SU-DHL-6 (cell line): ENCODE results near the gene LSM8.
A peak's percentile ranks its signal among the peaks of the same experiment; 100 is the strongest.

Experiments
- H2AFZ ChIP-seq: fragments of 200-600 bp; sonication (generic); 2 replicates; pipeline ENCODE4 v1.6.1; 2014; ENCODE audit warnings: low read depth, mild to moderate bottlenecking, moderate library complexity, mixed read lengths, antibody characterized with exemption, low read length; ENCODE audit not compliant: severe bottlenecking
- H3F3A ChIP-seq: fragments of 200-600 bp; shearing (Covaris generic); 2 replicates; pipeline ENCODE4 v1.6.0; 2016; ENCODE audit warnings: antibody characterized with exemption, mild to moderate bottlenecking; ENCODE audit not compliant: insufficient read depth
- H3K27ac ChIP-seq: fragments of 200-600 bp; sonication (generic); 2 replicates; pipeline ENCODE4 v1.5.1; 2016; ENCODE audit warnings: low read depth, mild to moderate bottlenecking, low read length, moderate library complexity, mixed read lengths
- H3K27me3 ChIP-seq: fragments of 200-600 bp; sonication (generic), shearing (Covaris generic); 2 replicates; pipeline ENCODE4 v1.6.0; 2014; ENCODE audit warnings: mild to moderate bottlenecking, low read length
- H3K36me3 ChIP-seq: fragments of 200-600 bp; sonication (generic); 2 replicates; pipeline ENCODE4 v1.6.1; 2014; ENCODE audit warnings: mild to moderate bottlenecking, low read length, mixed read lengths
- H3K4me2 ChIP-seq: fragments of 300-600, 200-600 bp; shearing (Covaris generic), sonication (generic); 2 replicates; pipeline ENCODE4 v1.6.0; 2014; ENCODE audit warnings: low read length, low read depth, mild to moderate bottlenecking; ENCODE audit not compliant: poor library complexity, severe bottlenecking
- H3K4me3 ChIP-seq: fragments of 200-600 bp; sonication (generic); 2 replicates; pipeline ENCODE4 v1.5.1; 2014; ENCODE audit warnings: antibody characterized with exemption, low read length, mild to moderate bottlenecking, mixed read lengths; ENCODE audit not compliant: insufficient read depth, poor library complexity, severe bottlenecking
- H3K79me2 ChIP-seq: fragments of 200-600 bp; sonication (generic); 2 replicates; pipeline ENCODE4 v1.6.1; 2014; ENCODE audit warnings: mild to moderate bottlenecking, low read length, moderate library complexity; ENCODE audit not compliant: insufficient read depth
- H3K9ac ChIP-seq: fragments of 200-600 bp; sonication (generic); 2 replicates; pipeline ENCODE4 v1.7.0; 2014; ENCODE audit warnings: mild to moderate bottlenecking, low read length
- H3K9me2 ChIP-seq: fragments of 200-600 bp; sonication (generic); replicated peaks from 2 replicates; pipeline ENCODE4 v1.6.1; 2014; ENCODE audit warnings: low read length; ENCODE audit not compliant: insufficient read depth
- H3K9me3 ChIP-seq: fragments of 200-600 bp; sonication (generic); 2 replicates; pipeline ENCODE4 v1.6.1; 2014; ENCODE audit warnings: low read length, mixed read lengths; ENCODE audit not compliant: insufficient read depth
- H4K20me1 ChIP-seq: fragments of 200-600 bp; sonication (generic); 2 replicates; pipeline ENCODE4 v1.6.1; 2014; ENCODE audit warnings: low read depth, mild to moderate bottlenecking, antibody characterized with exemption, low read length, moderate library complexity, mixed read lengths
- EZH2phosphoT487 ChIP-seq: fragments of 200-600 bp; sonication (generic), shearing (Covaris generic); conservative IDR thresholded peaks from 2 replicates; pipeline ENCODE4 v1.6.1; 2018; ENCODE audit warnings: mild to moderate bottlenecking, antibody characterized with exemption, low read length, moderate library complexity, mixed read lengths
- TF ChIP-seq, protein P1 (sequence below): fragments of 200-600 bp; sonication (generic); IDR thresholded peaks from one replicate; pipeline ENCODE4 v1.5.1; 2017; ENCODE audit warnings: antibody characterized with exemption, mild to moderate bottlenecking, low read length, moderate library complexity; ENCODE audit not compliant: insufficient read depth, poor library complexity, severe bottlenecking

Gene LSM8

DNA sequence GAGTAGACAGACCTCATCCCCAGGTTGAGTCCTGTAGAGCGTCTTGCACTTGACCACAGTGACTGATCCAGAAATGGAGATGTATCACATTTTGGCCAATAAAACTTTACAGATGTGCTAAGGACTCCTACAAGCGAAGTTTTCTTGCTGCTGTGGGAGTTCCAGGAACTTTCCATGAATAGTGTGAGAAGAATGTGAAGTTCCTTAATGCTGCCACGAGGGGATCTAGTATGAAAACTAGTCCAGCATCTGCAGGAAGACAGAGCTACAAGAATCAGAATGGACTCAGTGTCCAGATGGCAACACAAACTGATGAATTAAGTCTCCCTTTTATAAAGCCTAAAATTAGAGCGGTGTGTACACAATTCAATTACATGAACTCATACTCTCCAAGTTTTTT lies 14.8 kb upstream of the LSM8 start:
- no peak overlapping the region for H3K4me2 ChIP-seq
- H3K27ac ChIP-seq, result no peak overlapping the region
- H3K27me3 ChIP-seq, result no peaks in the 10 kb centered on the region

DNA sequence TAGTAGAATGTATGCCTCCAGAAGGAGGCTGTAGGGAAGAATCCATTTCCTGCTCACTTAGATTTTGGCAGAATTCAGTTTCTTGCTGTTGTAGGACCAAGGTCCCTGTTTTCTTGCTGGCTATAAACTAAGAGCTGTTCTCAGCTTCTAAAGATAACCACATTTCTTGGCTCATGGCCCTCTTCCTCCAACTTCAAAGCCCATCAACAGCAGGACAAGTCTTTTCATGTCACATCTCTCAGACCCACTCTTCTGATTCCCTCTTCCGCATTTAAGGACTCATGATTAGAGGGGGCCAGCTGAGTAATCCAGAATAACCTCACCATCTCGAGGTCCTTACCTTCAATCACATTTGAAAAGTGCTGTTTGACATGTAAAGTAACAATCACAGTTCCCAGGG lies 8.2 kb upstream of the LSM8 start:
- TF ChIP-seq, protein P1, sequence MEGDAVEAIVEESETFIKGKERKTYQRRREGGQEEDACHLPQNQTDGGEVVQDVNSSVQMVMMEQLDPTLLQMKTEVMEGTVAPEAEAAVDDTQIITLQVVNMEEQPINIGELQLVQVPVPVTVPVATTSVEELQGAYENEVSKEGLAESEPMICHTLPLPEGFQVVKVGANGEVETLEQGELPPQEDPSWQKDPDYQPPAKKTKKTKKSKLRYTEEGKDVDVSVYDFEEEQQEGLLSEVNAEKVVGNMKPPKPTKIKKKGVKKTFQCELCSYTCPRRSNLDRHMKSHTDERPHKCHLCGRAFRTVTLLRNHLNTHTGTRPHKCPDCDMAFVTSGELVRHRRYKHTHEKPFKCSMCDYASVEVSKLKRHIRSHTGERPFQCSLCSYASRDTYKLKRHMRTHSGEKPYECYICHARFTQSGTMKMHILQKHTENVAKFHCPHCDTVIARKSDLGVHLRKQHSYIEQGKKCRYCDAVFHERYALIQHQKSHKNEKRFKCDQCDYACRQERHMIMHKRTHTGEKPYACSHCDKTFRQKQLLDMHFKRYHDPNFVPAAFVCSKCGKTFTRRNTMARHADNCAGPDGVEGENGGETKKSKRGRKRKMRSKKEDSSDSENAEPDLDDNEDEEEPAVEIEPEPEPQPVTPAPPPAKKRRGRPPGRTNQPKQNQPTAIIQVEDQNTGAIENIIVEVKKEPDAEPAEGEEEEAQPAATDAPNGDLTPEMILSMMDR, result no peak
- no peak for TF ChIP-seq EZH2phosphoT487
- H2AFZ ChIP-seq, result no peak overlapping the region
- H4K20me1 ChIP-seq, result no peaks in the 10 kb centered on the region
- H3K79me2 ChIP-seq, result no peaks in the 10 kb centered on the region
- no peak overlapping the region for H3K4me2 ChIP-seq
- no peak overlapping the region for H3K9ac ChIP-seq
- H3F3A ChIP-seq, result peaks cover 29% of the 10 kb centered on the region
- no peaks in the 10 kb centered on the region for H3K36me3 ChIP-seq
- H3K27ac ChIP-seq, result no peak overlapping the region
- no peaks in the 10 kb centered on the region for H3K9me3 ChIP-seq
- H3K9me2 ChIP-seq, result no peaks in the 10 kb centered on the region
- no peaks in the 10 kb centered on the region for H3K27me3 ChIP-seq
- H3K4me3 ChIP-seq, result no peak overlapping the region

More for the DNA sequence above, 14.8 kb upstream of the LSM8 start:
- Histone ChIP-seq H3K9ac (no peak overlapping the region), H3K9me3 (no peaks in the 10 kb centered on the region), H3K4me3 (no peak overlapping the region), H3K36me3 (no peaks in the 10 kb centered on the region), H4K20me1 (no peaks in the 10 kb centered on the region), H3K79me2 (no peaks in the 10 kb centered on the region), H3F3A (no peaks in the 10 kb centered on the region), H2AFZ (no peak overlapping the region), H3K9me2 (no peaks in the 10 kb centered on the region)
- TF ChIP-seq EZH2phosphoT487, result no peak
- TF ChIP-seq, protein P1, result no peak

DNA sequence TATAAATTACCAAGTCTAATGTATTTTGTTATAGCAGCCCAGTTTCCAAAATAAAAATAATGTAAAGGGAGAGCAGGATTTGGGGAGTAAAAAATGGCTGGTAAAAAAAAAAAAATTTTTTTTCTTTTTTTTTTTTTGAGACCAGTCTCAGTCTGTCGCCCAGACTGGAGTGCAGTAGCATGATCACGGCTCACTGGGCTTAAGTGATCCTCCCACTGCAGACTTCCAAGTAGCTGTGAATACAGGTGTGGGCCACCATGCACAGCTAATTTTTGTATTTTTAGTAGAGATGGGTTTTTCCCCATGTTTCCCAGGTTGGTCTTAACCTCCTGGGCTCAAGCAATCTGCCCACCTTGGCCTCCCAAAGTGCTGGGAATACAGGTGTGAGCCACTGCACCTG lies 4.8 kb upstream of the LSM8 start:
- Histone ChIP-seq H2AFZ (no peak overlapping the region), H3K27ac (peak overlapping the region; percentile 97), H3K27me3 (no peaks in the 10 kb centered on the region), H3K4me2 (peak overlapping the region; percentile 98), H3K4me3 (peak overlapping the region; percentile 0), H3K9ac (peak overlapping the region; percentile 50), H4K20me1 (no peaks in the 10 kb centered on the region), H3K9me3 (no peaks in the 10 kb centered on the region), H3F3A (peaks cover 52% of the 10 kb centered on the region), H3K36me3 (no peaks in the 10 kb centered on the region), H3K79me2 (peaks cover 19% of the 10 kb centered on the region), H3K9me2 (no peaks in the 10 kb centered on the region)
- TF ChIP-seq, protein P1, result no peak
- TF ChIP-seq EZH2phosphoT487, result no peak
